ENCODE results near the gene KIAA1755.

The KIAA1755 gene
- total RNA-seq: 0 reads per million in 2 experiments

- no peak for DNase-seq (ENCODE audit: low read depth)
Measured at GRCh38 chr20:38260378-38261053, at the start of gene KIAA1755. Gene KIAA1755 (minus strand): TSS chr20:38260735. CDS start chr20:38260500, 235 bp downstream.

- no peak for DNase-seq (ENCODE audit: low read depth)
Measured at GRCh38 chr20:38308447-38308846, 47.9 kb upstream of the KIAA1755 start.

GRCh38 chr20:38308047-38308438 is 47.5 kb upstream of the KIAA1755 start:
- no peak for DNase-seq (ENCODE audit: low read depth)

GRCh38 chr20:38307371-38308046 is 47.0 kb upstream of the KIAA1755 start:
- DNase-seq (ENCODE audit: low read depth): no peak

GRCh38 chr20:38306379-38306778 is 45.8 kb upstream of the KIAA1755 start:
- no peak for DNase-seq (ENCODE audit: low read depth)

GRCh38 chr20:38305541-38305940 is 45.0 kb upstream of the KIAA1755 start:
- DNase-seq (ENCODE audit: low read depth): no peak

- DNase-seq (ENCODE audit: low read depth): no peak
Measured at GRCh38 chr20:38304845-38305447, 44.4 kb upstream of the KIAA1755 start.

- DNase-seq (ENCODE audit: low read depth): no peak
Measured at GRCh38 chr20:38303908-38304379, 43.4 kb upstream of the KIAA1755 start, which contains the start of gene BPI. Gene BPI (plus strand): TSS chr20:38304156. CDS start chr20:38304224, 68 bp downstream.

- no peak for DNase-seq (ENCODE audit: low read depth)
Measured at GRCh38 chr20:38302786-38303185, 42.3 kb upstream of the KIAA1755 start.

- DNase-seq (ENCODE audit: low read depth): no peak
Measured at GRCh38 chr20:38301309-38301708, 40.8 kb upstream of the KIAA1755 start.

GRCh38 chr20:38300438-38300837 is 39.9 kb upstream of the KIAA1755 start:
- no peak for DNase-seq (ENCODE audit: low read depth)

GRCh38 chr20:38299963-38300362 is 39.4 kb upstream of the KIAA1755 start:
- DNase-seq (ENCODE audit: low read depth): no peak

- DNase-seq (ENCODE audit: low read depth): no peak
Measured at GRCh38 chr20:38298768-38299288, 38.3 kb upstream of the KIAA1755 start.

- no peak for DNase-seq (ENCODE audit: low read depth)
Measured at GRCh38 chr20:38297916-38298674, 37.6 kb upstream of the KIAA1755 start.

GRCh38 chr20:38296433-38296832 is 35.9 kb upstream of the KIAA1755 start:
- no peak for DNase-seq (ENCODE audit: low read depth)

GRCh38 chr20:38295811-38296210 is 35.3 kb upstream of the KIAA1755 start:
- DNase-seq (ENCODE audit: low read depth): no peak

- DNase-seq (ENCODE audit: low read depth): no peak
Measured at GRCh38 chr20:38294076-38294591, 33.6 kb upstream of the KIAA1755 start.

- DNase-seq (ENCODE audit: low read depth): no peak
Measured at GRCh38 chr20:38293491-38294065, 33.0 kb upstream of the KIAA1755 start.

GRCh38 chr20:38291966-38292365 is 31.4 kb upstream of the KIAA1755 start:
- DNase-seq (ENCODE audit: low read depth): no peak

GRCh38 chr20:38290829-38291814 is 30.6 kb upstream of the KIAA1755 start:
- DNase-seq (ENCODE audit: low read depth): no peak

Data from T follicular helper cell (primary cell).